ENCODE results near the gene GK. TPM values are rescaled to one million over a fixed set of nuclear protein-coding genes. Genes with fewer than 3 reads are reported as not detected.

Gene GK
- total and polyA plus RNA-seq, 11 donors: 3.3 to 17.1 (median 7.4) TPM

DNA sequence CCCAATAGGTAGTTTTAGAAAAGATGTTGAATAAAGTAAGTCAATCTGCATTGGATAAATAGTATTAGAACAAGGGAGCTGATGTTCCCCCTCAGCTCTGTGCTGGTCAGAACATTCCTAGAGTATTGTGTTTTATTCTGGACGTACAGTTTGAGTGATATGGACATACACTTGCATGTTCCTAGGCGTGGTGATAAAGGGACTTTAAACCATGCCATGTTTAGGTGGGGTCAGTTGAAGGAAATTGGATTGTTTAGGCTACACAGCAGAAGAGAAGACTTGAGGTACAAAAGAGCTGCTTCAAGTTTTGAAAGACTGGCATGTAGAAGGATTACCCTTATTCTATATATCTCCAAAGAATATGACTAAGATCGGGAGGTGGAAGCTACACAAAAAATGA lies 21.6 kb downstream of the GK start:
- Histone ChIP-seq H3K27ac (no peak overlapping the region), H3K27me3 (no peaks in the 10 kb centered on the region), H3K36me3 (peaks cover 0 to 7% (median 0%) of the 10 kb centered on the region in 9 donors), H3K9me3 (no peaks in the 10 kb centered on the region), H3K4me1 (no peaks in the 10 kb centered on the region), H3K4me3 (no peak overlapping the region)
- TF ChIP-seq POLR2A (IDR thresholded peaks at IDR 0.05) (no peak), CTCF (IDR thresholded peaks at IDR 0.05) (no peak)
- WGBS, 4 donors: 69 to 88% (median 80%) methylated on average over 3 of the region's 3 CpGs
- DNase-seq: no peak
- ATAC-seq: no peak
- intact Hi-C loops (cut with DNase I): no loop called here

DNA sequence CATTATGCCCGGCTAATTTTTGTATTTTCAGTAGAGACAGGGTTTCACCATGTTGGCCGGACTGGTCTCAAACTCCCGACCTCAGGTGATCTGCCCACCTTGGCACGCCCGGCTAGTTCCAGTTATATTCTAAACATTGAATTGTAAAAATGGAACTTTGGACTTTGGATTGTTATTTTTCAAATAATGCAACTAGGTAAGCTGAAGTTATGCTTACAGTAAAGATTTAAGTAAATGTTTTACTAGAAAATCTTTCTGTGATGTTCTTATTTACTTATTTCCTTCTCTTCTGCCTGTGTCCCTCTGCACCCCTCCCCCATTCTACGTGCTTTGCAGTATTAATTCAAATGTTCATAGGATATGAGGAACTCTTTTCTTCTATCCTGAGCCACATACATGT lies 26.1 kb downstream of the GK start:
- Histone ChIP-seq H3K27ac (no peak overlapping the region), H3K27me3 (peaks cover 0 to 6% (median 0%) of the 10 kb centered on the region in 9 donors), H3K4me3 (no peak overlapping the region), H3K4me1 (peaks cover 0 to 3% (median 0%) of the 10 kb centered on the region in 12 donors), H3K36me3 (peaks cover 0 to 5% (median 0%) of the 10 kb centered on the region in 9 donors), H3K9me3 (no peaks in the 10 kb centered on the region)
- DNase-seq (no peak), ATAC-seq (no peak)
- intact Hi-C loops (cut with DNase I): no loop called here
- 76 to 96% (median 89%) methylated on average over 6 of the region's 6 CpGs for WGBS, 4 donors
- TF ChIP-seq CTCF (IDR thresholded peaks at IDR 0.05): no peak
- no peak for TF ChIP-seq POLR2A (IDR thresholded peaks at IDR 0.05)

DNA sequence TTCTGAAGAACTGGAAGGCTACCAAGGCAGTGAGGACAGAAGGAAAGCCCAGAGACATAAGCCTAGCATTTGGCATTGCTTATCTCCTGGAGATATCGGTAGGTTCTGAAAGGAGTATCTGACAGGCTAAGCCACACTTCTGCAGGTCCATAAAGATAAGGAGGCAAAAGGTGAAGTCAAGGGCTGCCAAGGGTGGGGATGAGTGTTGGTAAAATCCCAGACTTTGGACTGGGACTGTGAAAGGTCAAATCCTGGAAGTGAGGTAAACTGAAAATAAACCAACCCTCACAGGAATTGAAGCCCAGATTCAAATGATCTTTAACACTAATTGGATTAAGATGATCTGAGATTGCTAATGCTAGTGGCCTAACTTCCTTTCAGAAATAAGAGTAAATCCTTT lies 27.4 kb downstream of the GK start:
- no peak overlapping the region for H3K4me3 ChIP-seq
- 27 to 78% (median 49%) methylated on average over 1 of the region's 1 CpG for WGBS, 4 donors
- H3K9me3 ChIP-seq: no peaks in the 10 kb centered on the region
- H3K36me3 ChIP-seq: peaks cover 0 to 5% (median 0%) of the 10 kb centered on the region in 9 donors
- ATAC-seq (peak in 1 of 4 donors; percentile 36), DNase-seq (no peak)
- intact Hi-C loops (cut with DNase I): no loop called here
- H3K27me3 ChIP-seq: peaks cover 0 to 6% (median 0%) of the 10 kb centered on the region in 9 donors
- TF ChIP-seq CTCF (IDR thresholded peaks at IDR 0.05) (no peak), POLR2A (IDR thresholded peaks at IDR 0.05) (no peak)
- H3K27ac ChIP-seq: no peak overlapping the region
- peaks cover 0 to 3% (median 0%) of the 10 kb centered on the region in 12 donors for H3K4me1 ChIP-seq

GRCh38 chrX:30688641-30689040 lies 35.4 kb downstream of the GK start:
- WGBS, 4 donors: 49 to 88% (median 71%) methylated on average over 2 of the region's 2 CpGs
- H3K36me3 ChIP-seq: no peaks in the 10 kb centered on the region
- no peak overlapping the region for H3K27ac ChIP-seq
- H3K27me3 ChIP-seq: peaks cover 0 to 3% (median 0%) of the 10 kb centered on the region in 9 donors
- intact Hi-C loops (cut with DNase I): no loop called here
- TF ChIP-seq CTCF (IDR thresholded peaks at IDR 0.05) (no peak), POLR2A (IDR thresholded peaks at IDR 0.05) (no peak)
- ATAC-seq (no peak), DNase-seq (no peak)
- no peak overlapping the region for H3K4me3 ChIP-seq
- H3K4me1 ChIP-seq: no peaks in the 10 kb centered on the region
- no peaks in the 10 kb centered on the region for H3K9me3 ChIP-seq
